Activated naive CD8-positive, alpha-beta T cell treated with anti-CD3 and anti-CD28 coated beads for 36 hours (primary cell): ENCODE measurements around the gene RNF145. TPM values are rescaled to one million over a fixed set of nuclear protein-coding genes. Genes with fewer than 3 reads are reported as not detected.
"Not testable (repeated sequence)": the region's sequence is repeated elsewhere in the genome, so short reads cannot be mapped to it uniquely, and the experiment has no call there.

Experiments
- DNase-seq: peaks from one replicate; pipeline ENCODE4 v3.0.0; 2021
- H3K27ac Mint-ChIP-seq: one replicate; pipeline ENCODE4 v1.8.0; 2022; ENCODE audit warnings: mild to moderate bottlenecking, moderate library complexity, mixed read lengths
- H3K27me3 Mint-ChIP-seq: one replicate; pipeline ENCODE4 v1.8.0; 2022; ENCODE audit warnings: mild to moderate bottlenecking, mixed read lengths
- H3K36me3 Mint-ChIP-seq: one replicate; pipeline ENCODE4 v1.8.0; 2021; ENCODE audit warnings: mild to moderate bottlenecking, mixed read lengths
- H3K4me1 Mint-ChIP-seq: one replicate; pipeline ENCODE4 v1.8.0; 2021; ENCODE audit warnings: mixed read lengths
- H3K4me3 Mint-ChIP-seq: one replicate; pipeline ENCODE4 v1.8.0; 2022; ENCODE audit warnings: mild to moderate bottlenecking, moderate library complexity, mixed read lengths
- H3K9me3 Mint-ChIP-seq: one replicate; pipeline ENCODE4 v1.8.0; 2022; ENCODE audit warnings: mixed read lengths
- total RNA-seq, 2 experiments: library from RNA; stranded (reverse); gene quantifications; one replicate each; pipeline ENCODE4 v1.2.3, GENCODE V29; 2021

RNF145 gene
- total RNA-seq, 2 experiments from 2014 or later: 80.3 to 88.5 TPM

DNA sequence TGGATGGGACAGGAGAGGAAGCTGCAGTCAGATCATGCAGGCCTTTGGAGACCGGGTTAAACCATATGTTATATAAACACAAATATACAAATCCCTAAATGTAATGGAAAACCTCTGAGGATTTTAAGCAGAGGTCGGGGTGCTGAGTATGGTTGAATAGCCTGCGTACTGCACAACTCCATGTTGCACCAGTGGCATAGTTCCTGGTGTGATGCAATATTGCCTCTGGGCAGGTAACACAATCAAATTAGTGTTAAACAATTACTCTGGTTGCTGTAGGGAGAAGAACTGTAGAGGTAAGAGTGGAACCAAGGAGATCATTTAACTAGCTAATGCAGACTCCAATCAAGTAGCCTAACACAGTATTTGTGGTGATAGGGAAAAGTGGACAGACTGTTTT, 21.3 kb upstream of the RNF145 start:
- Mint-ChIP-seq H3K4me1 (no peaks in the 10 kb centered on the region), H3K36me3 (no peaks in the 10 kb centered on the region), H3K9me3 (no peaks in the 10 kb centered on the region), H3K27me3 (no peaks in the 10 kb centered on the region), H3K4me3 (no peak overlapping the region), H3K27ac (no peak overlapping the region)
- DNase-seq: no peak

DNA sequence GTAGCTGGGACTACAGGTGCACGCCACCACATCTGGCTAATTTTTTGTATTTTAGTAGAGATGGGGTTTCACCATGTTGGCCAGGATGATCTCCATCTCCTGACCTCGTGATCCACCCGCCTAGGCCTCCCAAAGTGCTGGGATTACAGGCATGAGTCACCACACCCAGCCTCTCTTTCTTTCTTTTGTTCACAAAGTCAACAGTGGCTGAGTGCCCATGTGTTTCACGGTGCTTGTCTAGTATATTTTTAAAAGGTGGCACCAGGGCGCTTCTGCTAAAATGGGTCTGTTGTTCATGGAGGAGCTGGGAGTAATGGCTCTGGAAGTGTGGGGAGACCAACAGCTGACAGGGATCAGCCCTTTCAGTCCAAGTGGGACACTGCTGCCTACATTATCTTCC, 18.7 kb upstream of the RNF145 start:
- DNase-seq, H3K36me3 Mint-ChIP-seq, H3K27me3 Mint-ChIP-seq: not testable (repeated sequence)

DNA sequence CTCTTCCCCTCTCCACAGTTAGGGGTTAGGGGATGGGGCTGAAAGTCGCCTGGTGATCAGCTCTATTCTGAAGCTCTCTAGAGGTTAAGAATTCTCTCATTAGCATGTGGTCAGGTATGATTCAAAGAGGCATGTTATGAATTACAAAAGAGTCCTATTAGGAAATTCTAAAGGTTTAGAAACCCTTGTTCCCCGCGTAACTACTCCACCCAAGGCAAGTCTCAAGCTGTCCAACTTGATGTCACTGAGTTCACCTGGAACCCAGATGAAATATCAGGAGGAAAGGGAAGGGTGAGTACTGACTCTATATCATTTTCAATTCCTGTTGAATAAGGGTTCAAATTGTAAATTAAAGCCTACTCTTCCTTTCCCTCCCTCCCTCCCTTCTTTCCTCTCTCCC, 18.1 kb upstream of the RNF145 start:
- no peaks in the 10 kb centered on the region for H3K36me3 Mint-ChIP-seq
- DNase-seq: no peak
- no peaks in the 10 kb centered on the region for H3K9me3 Mint-ChIP-seq
- no peak overlapping the region for H3K4me3 Mint-ChIP-seq
- no peaks in the 10 kb centered on the region for H3K27me3 Mint-ChIP-seq
- no peaks in the 10 kb centered on the region for H3K4me1 Mint-ChIP-seq
- H3K27ac Mint-ChIP-seq: no peak overlapping the region

More for the DNA sequence above, 18.7 kb upstream of the RNF145 start:
- not testable (repeated sequence) for H3K4me1 Mint-ChIP-seq, H3K4me3 Mint-ChIP-seq, H3K9me3 Mint-ChIP-seq, H3K27ac Mint-ChIP-seq

DNA sequence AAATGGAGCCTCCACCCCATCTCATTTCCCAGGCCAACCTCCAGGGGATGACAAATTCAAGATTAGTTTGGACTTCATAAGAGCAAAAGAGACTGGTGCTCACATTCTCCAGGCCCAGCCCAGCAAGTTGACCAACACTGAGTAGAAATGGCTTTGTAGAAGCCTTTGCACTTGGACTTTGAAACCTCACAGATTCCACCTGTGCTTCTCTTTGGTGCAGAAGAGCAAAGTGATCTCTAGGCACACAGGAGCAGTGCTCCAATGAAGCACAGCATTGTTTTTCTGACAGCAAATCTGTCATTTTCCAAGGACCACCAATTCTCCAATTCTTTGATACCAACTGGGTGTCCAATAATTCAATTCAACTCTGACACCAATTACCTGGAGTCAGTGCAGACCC, 17.1 kb upstream of the RNF145 start:
- Mint-ChIP-seq H3K4me3 (no peak overlapping the region), H3K27me3 (no peaks in the 10 kb centered on the region), H3K9me3 (no peaks in the 10 kb centered on the region), H3K4me1 (no peaks in the 10 kb centered on the region), H3K36me3 (no peaks in the 10 kb centered on the region), H3K27ac (no peak overlapping the region)
- DNase-seq: no peak

DNA sequence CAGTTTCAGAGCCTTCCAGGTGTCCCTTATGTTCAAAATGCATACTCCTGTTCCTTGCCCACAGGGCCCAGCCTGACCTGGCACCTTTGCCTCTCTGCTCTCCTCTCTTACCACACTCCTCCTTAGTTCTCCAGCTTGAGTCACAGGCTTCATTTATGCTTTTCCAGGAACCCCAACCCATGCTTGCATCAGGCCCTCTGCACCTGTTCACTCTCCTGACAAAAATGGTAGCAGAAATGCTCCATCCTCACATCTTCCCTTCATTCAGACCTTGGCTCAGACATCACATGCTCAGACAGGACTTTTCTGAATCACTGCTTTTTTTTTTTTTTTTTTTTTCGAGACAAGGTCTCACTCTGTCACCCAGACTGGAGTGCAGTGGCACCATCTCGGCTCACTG, 15.1 kb upstream of the RNF145 start:
- Mint-ChIP-seq H3K36me3 (peaks cover 1% of the 10 kb centered on the region), H3K4me3 (no peak overlapping the region), H3K4me1 (no peaks in the 10 kb centered on the region), H3K27me3 (no peaks in the 10 kb centered on the region), H3K27ac (no peak overlapping the region), H3K9me3 (no peaks in the 10 kb centered on the region)
- DNase-seq: no peak

DNA sequence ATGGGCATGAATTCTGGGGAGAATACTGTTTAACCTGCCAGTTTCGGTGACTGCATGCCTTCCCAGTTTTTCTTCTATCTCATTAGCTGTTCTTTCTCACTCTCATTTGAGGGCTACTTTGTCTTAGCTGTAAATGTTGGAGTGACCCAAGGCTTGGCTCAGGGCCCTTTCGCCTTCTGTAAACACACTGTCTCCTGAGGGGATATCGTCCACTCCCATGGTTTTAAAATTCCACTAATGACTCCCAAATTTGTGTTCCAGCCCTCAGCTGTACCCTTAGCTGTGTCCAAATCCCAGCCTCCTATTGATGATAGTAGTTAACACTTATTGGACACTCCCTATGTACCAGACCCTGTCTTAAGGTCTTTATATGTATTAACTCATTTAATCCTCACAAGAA, 14.1 kb upstream of the RNF145 start:
- DNase-seq: no peak
- H3K36me3 Mint-ChIP-seq: peaks cover 1% of the 10 kb centered on the region
- H3K4me1 Mint-ChIP-seq: no peaks in the 10 kb centered on the region
- no peaks in the 10 kb centered on the region for H3K27me3 Mint-ChIP-seq
- no peaks in the 10 kb centered on the region for H3K9me3 Mint-ChIP-seq
- H3K4me3 Mint-ChIP-seq: no peak overlapping the region
- H3K27ac Mint-ChIP-seq: no peak overlapping the region

DNA sequence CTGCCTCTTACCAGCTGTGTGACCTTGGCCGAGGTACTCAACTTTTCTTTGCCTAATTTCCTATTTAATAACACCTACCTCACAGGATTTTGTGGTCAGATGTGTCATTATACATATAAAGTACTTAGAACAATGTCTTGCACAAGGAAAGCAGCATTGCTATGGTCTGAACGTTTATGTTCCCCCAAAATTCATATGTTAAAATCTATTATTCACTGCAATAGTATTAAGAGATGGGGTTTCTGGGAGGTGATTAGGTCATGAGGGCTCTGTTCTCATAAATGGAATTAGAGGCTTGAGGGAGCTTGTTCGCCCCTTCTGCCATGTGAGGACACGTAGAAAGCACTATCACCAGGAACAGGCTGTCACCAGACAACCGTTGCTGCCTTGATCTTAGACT, 10.9 kb upstream of the RNF145 start:
- Mint-ChIP-seq H3K4me1 (peaks cover 4% of the 10 kb centered on the region), H3K27me3 (no peaks in the 10 kb centered on the region), H3K36me3 (peaks cover 1% of the 10 kb centered on the region), H3K27ac (no peak overlapping the region), H3K4me3 (no peak overlapping the region), H3K9me3 (no peaks in the 10 kb centered on the region)
- DNase-seq: no peak

DNA sequence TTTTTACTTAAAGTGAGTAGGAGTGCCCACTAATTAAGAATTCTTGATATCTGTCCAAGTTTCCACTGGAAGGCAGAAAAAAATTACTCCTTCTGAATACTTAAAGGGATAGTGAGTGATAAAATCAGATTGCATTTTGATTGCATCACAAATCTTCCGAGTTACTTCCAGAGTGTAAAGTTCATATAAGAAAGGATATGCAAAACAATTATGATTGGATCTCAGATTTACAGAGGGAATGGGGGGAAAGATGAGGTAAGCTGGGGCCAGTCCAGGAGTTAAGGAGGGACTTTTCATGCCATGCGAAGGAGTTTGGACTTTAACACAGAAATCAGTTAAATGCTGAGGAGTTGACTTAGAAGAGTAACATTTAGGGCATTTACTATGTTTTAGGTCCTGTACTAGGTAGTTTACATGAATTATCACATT, 9.3 kb upstream of the RNF145 start:
- Mint-ChIP-seq H3K4me1 (peaks cover 4% of the 10 kb centered on the region), H3K27ac (no peak overlapping the region), H3K4me3 (no peak overlapping the region), H3K9me3 (no peaks in the 10 kb centered on the region), H3K27me3 (no peaks in the 10 kb centered on the region), H3K36me3 (peaks cover 1% of the 10 kb centered on the region)
- DNase-seq: no peak

DNA sequence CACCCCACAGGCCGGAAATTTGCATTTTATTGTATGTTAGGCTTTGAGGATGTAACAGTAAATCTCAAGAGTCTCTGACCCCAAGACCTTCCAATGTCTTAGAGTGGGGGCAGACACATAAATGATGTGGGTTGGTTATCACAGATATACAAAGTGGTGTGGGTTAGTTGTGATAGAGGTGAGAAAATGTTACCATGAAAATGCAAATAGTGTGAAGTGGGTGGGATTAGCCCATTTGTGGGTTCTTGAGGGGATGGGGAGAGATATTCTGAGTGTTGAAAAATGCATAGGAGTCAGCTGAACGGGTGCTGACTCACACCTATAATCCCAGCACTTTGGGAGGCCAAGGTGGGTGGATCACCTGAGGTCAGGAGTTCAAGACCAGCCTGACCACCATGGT, 7.9 kb upstream of the RNF145 start:
- H3K9me3 Mint-ChIP-seq: no peaks in the 10 kb centered on the region
- no peak for DNase-seq
- peaks cover 9% of the 10 kb centered on the region for H3K4me1 Mint-ChIP-seq
- H3K4me3 Mint-ChIP-seq: no peak overlapping the region
- H3K36me3 Mint-ChIP-seq: peaks cover 1% of the 10 kb centered on the region
- no peak overlapping the region for H3K27ac Mint-ChIP-seq
- no peaks in the 10 kb centered on the region for H3K27me3 Mint-ChIP-seq

DNA sequence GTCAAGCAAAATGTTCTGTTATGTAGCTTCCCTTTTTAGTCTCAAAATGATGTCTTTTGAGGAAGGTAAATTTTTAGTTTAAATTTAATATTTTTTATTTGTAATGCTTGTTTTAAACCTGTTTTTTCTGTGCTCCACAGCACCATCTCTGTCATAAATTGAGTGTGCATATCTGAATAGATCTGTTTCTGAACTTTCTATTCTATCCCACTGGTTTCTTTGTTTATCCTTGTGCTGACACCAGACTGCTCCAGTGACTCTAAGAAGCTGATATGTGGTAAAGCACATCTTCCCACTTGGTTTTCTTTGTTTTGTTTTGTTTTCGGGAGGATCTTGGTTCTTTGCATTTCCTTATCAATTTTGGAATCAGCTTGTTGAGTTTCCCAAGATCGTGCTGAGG, 7.1 kb upstream of the RNF145 start:
- Mint-ChIP-seq H3K4me3 (no peak overlapping the region), H3K4me1 (peaks cover 15% of the 10 kb centered on the region), H3K27me3 (no peaks in the 10 kb centered on the region), H3K27ac (no peak overlapping the region), H3K36me3 (peaks cover 1% of the 10 kb centered on the region), H3K9me3 (no peaks in the 10 kb centered on the region)
- no peak for DNase-seq

DNA sequence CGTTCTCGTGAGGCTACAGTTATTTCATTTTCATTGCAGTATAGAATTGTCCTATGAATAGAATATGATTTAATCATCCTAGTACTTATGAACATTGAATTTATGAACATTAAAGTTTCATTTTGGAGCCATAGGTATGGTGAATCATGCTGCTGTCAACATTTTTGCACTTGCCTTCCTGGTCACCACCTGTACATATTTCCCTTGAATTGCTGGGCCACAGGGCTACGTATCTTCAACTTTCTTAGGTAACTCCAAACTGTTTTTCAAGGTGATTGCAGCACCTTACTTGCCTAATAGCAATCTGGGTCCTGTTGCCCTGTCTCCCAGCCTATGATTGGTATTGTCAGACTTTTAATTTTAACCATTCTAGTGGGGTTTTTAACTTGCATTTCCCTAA, 6.5 kb upstream of the RNF145 start:
- Mint-ChIP-seq H3K36me3 (peaks cover 1% of the 10 kb centered on the region), H3K4me1 (peaks cover 16% of the 10 kb centered on the region), H3K9me3 (no peaks in the 10 kb centered on the region), H3K27me3 (no peaks in the 10 kb centered on the region), H3K27ac (no peak overlapping the region), H3K4me3 (no peak overlapping the region)
- DNase-seq: no peak

DNA sequence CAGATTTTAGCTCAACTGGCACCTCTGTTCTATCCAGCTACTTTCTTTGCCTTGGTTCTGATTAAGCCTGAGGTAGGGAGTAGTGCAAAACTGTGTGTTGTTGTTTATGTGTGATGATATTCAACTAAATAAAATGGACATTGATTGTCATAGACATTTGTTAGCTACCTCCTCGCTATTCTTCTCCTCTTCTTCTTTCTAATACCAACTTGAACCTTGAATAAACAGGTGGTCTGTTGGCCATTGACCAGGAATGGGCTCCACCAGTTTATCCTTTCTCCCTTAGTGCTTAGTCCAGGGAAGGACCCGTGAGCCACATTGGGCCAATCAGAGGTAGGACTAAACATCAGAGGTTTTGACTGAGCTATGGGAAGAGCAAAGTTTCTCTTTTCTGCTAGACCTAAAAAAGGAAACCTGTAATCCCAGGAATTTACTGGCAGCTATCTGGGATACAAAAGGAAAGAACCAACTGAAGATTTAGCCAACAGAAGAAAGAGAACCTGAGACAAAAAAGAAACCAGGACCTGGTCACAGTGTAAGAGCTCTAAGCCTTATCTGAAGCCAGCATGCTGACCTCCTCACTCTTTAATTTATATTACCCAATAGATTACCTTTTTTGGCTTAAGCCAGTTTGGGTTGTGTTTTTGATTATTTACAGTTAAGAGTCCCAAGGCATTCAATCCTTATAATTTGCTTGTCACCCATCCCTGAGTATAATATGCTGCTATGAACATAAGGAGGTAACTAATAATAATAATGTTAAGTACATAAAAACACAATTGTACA, 5.3 kb upstream of the RNF145 start:
- Mint-ChIP-seq H3K27me3 (no peaks in the 10 kb centered on the region), H3K36me3 (no peaks in the 10 kb centered on the region), H3K9me3 (no peaks in the 10 kb centered on the region), H3K27ac (no peak overlapping the region), H3K4me1 (peaks cover 28% of the 10 kb centered on the region), H3K4me3 (no peak overlapping the region)
- no peak for DNase-seq

DNA sequence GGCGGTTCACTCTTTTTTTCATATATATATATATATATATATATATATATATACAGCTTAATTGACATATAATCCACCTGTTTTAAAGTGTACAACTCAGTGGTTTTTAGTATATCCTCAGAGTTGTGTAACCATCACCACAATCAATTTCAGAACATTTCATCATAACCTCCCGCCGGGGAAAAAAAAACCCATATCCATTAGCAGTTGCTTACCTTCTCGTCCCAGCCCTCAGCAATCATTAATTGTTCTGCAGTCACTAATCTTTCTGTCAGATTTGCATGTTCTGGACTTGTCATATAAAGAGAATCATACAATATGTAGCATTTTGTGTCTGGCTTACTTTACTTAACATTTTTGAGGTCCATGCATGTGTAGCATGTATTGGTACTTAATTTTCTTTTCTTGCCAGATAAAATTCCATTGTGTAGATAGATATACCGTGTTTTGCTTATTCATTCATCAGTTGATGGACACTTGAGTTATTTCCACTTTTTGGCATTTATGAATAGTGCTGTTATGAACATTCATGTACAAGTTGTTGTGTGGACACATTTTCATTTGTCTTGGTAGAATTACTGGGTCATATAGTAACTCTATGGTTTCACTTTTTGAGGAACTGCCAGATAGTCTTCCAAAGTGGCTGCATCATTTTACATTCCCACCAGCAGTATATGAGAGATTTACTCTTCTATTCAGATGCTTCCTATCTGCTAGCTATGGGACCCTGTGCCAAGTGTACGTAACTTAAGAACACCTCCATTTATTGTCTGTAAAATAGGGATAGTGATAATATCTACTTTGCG, 3.5 kb upstream of the RNF145 start:
- no peak overlapping the region for H3K4me3 Mint-ChIP-seq
- H3K9me3 Mint-ChIP-seq: no peaks in the 10 kb centered on the region
- peaks cover 8% of the 10 kb centered on the region for H3K36me3 Mint-ChIP-seq
- no peaks in the 10 kb centered on the region for H3K27me3 Mint-ChIP-seq
- H3K4me1 Mint-ChIP-seq: peaks cover 31% of the 10 kb centered on the region
- no peak overlapping the region for H3K27ac Mint-ChIP-seq
- DNase-seq: no peak

DNA sequence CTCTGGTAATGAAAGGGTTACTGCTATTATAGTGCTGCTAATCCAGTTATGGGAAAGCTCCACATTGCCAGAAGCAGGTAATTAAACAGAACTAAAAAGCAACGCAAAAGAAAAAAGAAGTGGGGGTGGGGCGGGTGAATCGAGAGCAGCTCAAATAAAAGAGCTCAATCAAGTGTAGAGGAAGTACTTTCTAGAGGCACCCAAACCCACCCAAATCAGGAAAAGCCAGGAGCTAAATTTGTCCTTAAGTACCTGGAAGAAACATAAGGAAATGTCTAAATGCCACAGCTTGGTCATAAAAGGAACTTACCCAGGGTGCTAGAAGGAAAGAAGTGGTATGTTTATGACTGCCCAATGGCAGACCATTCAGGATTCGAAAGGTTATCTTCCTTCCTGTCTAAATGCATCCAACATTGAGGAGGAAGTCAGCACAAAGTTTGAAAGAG, 2.4 kb upstream of the RNF145 start:
- H3K27ac Mint-ChIP-seq: no peak overlapping the region
- peaks cover 30% of the 10 kb centered on the region for H3K4me1 Mint-ChIP-seq
- H3K36me3 Mint-ChIP-seq: peaks cover 17% of the 10 kb centered on the region
- no peak for DNase-seq
- H3K4me3 Mint-ChIP-seq: no peak overlapping the region
- H3K9me3 Mint-ChIP-seq: no peaks in the 10 kb centered on the region
- H3K27me3 Mint-ChIP-seq: no peaks in the 10 kb centered on the region

DNA sequence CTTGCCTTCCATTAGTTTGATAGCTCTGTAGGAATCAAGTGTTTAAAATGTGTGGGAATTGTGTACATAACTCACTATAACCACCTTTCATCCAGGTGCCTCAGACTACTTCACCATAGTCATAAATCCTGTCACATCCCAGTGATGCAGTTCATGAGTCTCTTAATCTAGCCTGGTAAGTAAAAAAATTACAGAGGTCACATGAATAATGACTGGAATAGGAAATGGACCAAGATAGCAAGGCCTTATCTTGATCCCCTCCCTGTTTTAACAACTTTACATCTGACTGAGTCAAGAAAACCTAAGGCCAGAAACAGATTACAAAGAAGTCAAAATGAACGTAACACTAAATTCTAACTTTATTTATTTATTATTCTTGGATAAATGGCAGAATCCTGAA, 1.5 kb upstream of the RNF145 start:
- Mint-ChIP-seq H3K4me1 (peaks cover 38% of the 10 kb centered on the region), H3K36me3 (peaks cover 26% of the 10 kb centered on the region), H3K9me3 (no peaks in the 10 kb centered on the region), H3K27ac (peak overlapping the region; percentile 95), H3K4me3 (peak overlapping the region; percentile 84), H3K27me3 (no peaks in the 10 kb centered on the region)
- DNase-seq: no peak
